SK-N-DZ (cell line): ENCODE data around the gene ZNF469.

ENCODE experiments used
- DNase-seq: peaks from one replicate; pipeline ENCODE4 v3.0.0-alpha.2; 2015; ENCODE audit warnings: low spot score

Gene ZNF469

GRCh38 chr16:88424587-88425235 lies 42.0 kb downstream of the ZNF469 start:
- peak; percentile 49 for DNase-seq

GRCh38 chr16:88426018-88426417 lies 43.3 kb downstream of the ZNF469 start:
- no peak for DNase-seq

- DNase-seq, result no peak
Observed at GRCh38 chr16:88427376-88427775, 44.6 kb downstream of the ZNF469 start.

DNA sequence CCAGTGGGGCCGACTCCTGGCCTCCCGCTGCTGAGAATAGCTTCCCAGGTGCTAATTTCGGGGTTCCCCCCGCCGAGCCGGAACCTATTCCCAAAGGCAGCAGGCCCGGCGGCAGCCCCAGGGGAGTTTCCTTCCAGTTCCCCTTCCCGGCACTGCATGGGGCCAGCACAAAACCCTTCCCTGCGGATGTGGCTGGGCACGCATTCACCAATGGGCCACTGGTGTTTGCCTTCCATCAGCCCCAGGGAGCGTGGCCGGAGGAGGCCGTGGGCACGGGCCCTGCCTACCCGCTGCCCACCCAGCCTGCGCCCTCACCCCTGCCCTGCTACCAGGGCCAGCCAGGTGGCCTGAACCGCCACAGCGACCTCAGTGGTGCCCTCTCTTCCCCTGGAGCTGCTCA lies 45.4 kb downstream of the ZNF469 start:
- no peak for DNase-seq

DNA sequence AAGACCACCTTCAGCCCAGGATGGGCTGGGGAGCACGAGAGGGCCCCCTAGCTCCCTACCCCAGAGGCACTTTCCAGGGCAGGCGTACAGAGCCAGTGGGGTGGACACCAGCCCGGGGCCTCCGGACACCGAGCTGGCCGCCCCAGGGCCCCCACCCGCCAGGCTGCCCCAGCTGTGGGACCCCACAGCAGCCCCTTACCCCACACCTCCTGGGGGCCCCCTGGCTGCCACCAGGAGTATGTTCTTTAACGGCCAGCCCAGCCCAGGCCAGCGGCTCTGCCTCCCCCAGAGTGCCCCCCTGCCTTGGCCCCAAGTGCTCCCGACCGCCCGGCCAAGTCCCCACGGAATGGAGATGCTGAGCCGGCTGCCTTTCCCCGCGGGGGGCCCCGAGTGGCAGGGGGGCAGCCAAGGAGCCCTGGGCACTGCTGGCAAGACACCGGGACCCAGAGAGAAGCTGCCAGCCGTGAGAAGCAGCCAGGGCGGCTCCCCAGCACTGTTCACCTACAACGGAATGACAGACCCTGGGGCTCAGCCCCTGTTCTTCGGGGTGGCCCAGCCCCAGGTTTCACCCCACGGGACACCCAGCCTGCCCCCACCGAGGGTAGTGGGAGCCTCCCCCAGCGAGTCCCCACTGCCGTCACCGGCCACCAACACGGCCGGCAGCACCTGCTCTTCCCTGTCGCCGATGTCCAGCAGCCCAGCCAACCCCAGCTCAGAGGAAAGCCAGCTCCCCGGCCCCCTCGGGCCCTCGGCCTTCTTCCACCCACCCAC lies 46.0 kb downstream of the ZNF469 start:
- no peak for DNase-seq

GRCh38 chr16:88429387-88430184 lies 46.8 kb downstream of the ZNF469 start:
- no peak for DNase-seq

DNA sequence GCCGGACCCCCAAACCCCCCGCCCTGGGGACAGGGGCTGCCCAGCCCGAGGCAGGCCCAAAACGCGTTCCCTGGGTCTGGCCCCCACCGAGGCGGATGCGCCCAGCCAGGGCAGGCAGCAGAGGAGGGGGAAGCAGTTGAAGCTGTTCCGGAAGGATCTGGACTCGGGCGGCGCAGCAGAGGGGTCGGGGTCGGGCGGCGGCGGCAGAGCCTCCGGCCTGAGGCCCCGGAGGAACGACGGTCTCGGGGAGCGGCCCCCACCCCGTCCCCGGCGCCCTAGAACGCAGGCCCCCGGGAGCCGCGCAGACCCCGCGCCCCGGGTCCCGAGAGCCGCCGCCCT lies 47.4 kb downstream of the ZNF469 start:
- no peak for DNase-seq

DNA sequence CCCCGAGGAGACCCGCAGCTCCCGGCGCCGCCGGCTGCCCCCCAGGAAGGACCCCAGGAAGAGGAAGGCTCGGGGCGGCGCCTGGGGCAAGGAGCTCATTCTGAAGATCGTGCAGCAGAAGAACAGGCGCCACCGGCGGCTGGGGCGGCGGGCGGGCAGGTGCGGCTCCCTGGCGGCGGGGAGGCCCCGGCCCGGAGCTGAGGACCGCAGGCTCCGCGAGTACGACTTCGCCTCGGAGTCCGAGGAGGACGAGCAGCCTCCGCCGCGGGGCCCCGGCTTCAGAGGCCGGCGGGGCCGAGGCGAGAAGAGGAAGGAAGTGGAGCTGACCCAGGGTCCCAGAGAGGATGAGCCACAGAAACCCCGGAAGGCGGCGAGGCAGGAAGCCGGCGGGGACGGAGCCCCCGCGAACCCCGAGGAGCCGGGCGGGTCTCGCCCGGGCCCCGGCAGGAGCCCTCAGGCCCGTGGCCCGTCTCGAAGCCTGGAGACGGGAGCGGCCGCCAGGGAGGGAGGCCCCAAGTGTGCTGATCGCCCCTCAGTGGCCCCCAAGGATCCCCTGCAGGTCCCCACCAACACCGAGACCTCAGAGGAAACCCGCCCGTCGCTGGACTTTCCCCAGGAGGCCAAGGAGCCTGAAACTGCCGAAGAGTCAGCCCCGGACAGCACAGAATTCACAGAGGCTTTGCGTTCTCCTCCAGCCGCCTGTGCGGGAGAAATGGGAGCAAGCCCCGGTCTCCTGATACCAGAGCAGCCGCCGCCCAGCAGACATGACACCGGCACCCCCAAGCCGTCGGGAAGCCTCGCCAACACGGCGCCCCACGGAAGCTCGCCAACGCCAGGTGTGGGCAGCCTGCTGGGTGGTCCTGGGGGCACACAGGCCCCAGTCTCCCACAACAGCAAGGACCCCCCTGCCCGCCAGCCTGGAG lies 48.0 kb downstream of the ZNF469 start:
- no peak for DNase-seq

DNA sequence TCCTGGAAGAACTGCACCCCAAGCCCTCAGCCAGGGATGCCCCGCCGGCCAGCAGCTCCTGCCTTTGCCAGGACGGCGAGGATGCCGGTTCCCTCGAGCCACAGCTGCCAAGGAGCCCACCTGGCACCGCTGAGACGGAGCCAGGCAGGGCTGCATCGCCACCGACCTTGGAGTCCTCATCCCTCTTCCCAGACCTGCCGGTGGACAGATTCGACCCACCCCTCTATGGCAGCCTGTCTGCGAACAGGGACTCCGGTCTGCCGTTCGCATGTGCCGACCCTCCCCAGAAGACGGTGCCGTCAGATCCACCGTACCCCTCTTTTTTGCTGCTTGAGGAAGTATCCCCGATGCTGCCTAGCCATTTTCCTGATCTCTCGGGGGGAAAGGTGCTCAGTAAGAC lies 48.9 kb downstream of the ZNF469 start:
- no peak for DNase-seq

GRCh38 chr16:88432174-88432573 lies 49.4 kb downstream of the ZNF469 start:
- no peak for DNase-seq
